Activated CD4-positive, alpha-beta T cell treated with anti-CD3 and anti-CD28 coated beads for 48 hours (primary cell): ENCODE results near the gene CADM2.
"Not testable (repeated sequence)": the region's sequence is repeated elsewhere in the genome, so short reads cannot be mapped to it uniquely, and the experiment has no call there.

Experiments
- DNase-seq: peaks from one replicate; pipeline ENCODE4 v3.0.0-alpha.2; 2020

The CADM2 gene

DNA sequence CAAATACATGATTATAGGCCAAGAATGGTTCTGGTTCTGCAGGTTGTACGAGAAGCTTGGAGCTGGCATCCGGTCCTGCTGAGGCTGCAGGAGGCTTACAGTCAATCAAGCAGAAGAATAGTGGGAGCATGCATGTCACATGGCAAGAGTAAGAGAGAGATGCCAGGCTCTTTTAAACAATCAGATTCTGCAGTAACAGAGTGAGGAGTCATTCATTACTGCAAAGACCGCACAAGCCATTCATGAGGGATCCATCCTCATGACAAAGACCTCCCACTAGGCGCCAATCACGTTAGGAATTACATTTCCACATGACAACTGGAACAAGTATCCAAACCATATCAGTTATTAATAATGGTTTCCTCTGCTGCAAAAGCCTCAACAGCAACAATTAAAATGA is 536.8 kb downstream of the CADM2 start:
- no peak for DNase-seq

DNA sequence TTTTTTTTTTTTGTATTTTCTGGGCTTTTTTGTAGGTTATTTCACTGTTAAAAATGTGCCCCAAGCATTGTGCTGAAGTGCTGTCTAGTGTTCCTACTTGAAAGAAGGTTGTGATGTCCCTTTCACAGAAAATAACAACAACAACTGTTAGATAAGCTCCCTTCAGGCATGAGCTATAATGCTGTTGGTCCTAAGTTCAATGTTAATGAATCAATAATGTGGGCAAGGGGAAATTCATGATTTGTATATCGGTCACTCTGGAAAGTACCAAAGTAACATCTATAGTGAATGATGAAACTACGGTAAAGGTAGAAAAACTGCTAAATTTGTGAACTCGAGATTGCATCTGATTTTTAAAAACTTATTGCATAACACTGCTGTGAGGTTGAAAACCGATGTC is 539.4 kb downstream of the CADM2 start:
- no peak for DNase-seq

DNA sequence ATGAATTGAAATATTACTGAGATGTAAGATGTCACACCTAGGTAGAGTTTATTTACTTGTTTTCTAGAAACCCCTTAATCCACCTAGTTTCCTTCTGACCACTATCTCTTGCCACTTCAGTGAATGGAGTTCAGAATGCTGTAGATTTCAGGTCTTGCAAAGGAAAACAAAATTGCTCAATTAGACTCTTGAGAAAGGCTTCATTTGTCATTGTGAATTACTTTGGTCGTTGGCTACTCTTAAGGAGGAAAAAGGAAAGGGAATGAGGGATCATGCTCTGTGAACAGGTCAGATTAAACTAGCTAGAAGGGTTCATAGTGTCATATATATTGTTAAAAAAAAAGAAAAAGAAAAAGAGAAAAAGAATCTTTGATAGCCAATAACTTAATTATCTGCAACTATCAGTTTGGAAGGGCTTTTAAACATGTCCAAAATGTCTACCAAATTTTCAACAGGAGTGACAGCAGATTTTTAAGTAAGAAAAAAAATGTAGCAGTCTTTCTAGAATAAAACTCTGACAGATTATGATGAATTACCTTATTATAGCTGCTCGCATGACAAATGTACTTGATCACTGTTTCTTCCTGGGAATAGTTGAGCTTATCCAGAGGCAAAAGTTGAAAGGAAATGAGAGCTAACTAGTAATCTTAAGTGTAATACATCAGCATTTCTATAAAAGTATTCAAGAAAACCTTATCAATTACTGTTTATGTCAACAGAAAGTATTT is 543.5 kb downstream of the CADM2 start:
- DNase-seq: no peak

DNA sequence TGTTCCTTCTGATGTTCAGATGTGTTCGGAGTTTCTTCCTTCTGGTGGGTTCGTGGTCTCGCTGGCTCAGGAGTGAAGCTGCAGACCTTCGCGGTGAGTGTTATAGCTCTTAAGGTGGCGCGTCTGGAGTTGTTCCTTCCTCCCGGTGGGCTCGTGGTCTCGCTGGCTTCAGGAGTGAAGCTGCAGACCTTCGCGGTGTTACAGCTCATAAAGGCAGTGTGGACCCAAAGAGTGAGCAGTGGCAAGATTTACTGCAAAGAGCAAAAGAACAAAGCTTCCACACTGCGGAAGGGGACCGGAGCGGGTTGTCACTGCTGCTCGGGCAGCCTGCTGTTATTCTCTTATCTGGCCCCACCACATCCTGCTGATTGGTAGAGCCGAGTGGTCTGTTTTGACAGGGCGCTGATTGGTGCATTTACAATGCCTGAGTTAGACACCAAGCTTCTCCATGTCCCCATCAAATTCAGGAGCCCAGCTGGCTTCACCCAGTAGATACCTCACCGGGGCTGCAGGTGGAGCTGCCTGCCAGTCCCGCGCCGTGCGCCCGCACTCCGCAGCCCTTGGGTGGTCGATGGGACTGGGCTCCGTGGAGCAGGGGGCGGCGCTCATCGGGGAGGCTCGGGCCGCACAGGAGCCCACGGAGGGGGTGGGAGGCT is 545.5 kb downstream of the CADM2 start:
- not testable (repeated sequence) for DNase-seq

DNA sequence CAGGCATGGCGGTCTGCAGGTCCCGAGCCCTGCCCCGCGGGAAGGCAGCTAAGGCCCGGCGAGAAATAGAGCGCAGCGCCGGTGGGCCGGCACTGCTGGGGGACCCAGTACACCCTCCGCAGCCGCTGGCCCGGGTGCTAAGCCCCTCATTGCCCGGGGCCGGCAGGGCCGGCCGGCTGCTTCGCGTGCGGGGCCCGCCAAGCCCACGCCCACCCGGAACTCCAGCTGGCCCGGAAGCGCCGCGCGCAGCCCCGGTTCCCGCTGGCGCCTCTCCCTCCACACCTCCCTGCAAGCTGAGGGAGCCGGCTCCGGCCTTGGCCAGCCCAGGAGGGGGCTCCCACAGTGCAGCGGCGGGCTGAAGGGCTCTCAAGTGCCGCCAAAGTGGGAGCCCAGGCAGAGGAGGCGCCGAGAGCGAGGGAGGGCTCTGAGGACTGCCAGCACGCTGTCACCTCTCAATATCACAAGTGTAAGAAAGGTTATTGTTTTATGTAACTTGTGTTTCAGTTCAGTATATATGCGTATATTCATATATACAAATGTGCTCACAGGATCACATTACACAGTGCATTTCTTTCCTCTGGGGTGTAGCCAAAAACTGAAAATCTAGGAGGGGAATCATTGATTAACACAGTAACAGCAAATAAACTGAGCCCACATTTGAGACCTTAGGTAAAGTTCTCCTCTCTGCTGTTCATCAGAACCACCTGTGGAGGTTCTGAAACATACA is 546.2 kb downstream of the CADM2 start:
- not testable (repeated sequence) for DNase-seq

DNA sequence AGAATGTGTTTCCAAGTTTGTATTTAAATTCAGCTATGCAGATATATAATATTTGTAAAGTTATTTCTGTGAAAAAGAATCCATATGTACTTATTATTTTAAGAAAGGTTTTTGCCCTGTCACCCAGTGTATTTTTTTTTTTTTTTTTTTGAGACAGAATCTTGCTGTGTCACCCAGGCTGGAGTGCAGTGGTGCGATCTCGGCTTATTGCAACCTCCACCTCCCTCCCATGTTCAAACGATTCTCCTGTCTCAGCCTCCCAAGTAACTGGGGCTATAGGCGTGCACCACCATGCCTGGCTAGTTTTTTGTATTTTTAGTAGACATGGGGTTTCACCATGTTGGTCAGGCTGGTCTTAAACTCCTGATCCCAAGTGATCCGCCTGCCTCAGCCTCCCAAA is 548.3 kb downstream of the CADM2 start:
- DNase-seq: not testable (repeated sequence)

DNA sequence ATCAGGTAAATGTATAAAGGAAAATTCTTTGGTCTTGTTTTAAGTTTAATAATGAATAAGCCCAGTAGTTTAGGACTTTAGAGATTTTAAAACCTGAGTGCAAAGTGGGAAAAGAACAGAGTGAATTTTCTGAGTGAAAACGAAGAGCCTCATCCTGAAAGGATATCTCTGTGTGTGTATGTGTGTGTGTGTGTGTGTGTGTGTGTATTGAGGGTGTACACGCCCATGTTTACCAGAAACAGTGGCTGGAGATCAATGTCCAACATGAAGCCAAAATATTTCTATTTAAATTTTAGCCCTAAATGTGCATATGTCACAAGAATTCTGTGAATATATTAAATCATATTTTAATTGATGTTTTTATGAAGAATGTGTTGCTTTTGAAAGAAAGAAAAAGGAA is 549.9 kb downstream of the CADM2 start:
- no peak for DNase-seq

DNA sequence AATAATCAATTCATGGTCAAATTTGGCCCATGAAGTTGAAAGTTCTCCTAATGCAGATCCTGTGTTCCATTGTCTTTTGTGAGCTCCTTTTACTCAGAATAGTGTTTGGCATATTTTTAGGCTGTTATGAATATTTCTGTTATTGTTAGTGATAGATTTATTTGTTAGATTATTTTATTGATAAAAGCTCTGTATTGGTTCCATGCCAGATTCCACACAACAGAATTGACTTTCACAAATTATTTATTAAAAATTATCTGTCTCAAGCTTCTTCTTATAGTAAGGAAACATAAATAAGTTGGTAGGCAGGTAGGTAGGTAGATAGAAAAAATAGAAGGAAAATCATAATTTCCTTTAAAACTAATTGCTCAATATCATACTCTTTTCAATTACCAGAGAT is 557.4 kb downstream of the CADM2 start:
- no peak for DNase-seq

DNA sequence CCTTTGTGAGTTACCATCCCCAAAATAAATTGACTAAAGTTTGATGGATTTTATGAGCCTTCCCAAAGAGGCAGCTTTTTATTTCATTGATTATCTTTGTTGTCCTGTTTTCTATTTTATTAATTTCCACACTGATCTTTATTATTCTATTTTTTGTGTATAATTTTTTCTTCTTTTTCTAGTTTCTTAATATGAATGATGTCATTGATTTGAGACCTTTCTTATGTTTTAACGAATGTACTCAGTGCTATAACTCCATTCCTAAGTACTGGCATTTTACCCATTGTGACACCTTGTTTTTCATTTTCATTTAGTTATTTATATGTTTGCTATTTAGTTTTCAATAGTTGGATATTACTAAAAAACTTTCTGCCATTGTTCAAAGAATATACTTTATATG is 565.3 kb downstream of the CADM2 start:
- no peak for DNase-seq

DNA sequence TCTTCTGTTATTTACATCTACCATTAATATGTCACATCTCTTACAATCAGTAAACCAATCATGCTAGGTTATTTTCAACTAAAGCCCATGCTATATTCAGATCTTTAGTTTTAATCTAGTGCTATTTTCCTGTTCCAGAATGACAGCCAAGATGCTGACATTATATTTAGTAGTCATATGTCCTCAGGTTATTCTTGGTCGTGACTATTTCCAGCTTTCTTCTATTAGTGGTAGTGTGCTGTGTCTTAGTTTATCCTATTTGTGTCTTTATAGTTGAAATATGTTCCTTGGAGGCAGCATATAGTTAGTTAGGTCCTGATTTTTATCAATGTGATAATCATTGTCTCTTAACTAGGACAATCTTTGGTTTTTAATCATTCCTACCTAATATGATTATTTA is 566.5 kb downstream of the CADM2 start:
- no peak for DNase-seq

DNA sequence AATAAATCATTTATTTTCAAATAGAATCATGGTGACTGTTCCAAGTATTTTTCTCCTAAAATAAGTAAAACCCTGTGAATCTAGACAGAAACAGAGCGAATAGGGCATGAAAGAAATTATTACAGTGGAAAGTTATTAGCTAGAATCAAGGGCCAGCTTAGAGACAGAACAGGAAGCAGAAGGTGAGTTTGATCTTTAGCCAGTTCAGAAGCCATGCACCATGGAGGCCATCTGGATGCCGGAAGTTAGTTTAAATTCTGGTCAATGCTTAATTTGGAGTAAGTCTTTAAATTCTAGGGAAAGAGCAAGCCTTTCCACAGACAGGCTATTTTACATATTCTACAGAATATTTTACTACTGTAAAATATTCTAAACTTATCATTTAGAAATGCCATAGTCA is 574.8 kb downstream of the CADM2 start:
- DNase-seq: no peak

DNA sequence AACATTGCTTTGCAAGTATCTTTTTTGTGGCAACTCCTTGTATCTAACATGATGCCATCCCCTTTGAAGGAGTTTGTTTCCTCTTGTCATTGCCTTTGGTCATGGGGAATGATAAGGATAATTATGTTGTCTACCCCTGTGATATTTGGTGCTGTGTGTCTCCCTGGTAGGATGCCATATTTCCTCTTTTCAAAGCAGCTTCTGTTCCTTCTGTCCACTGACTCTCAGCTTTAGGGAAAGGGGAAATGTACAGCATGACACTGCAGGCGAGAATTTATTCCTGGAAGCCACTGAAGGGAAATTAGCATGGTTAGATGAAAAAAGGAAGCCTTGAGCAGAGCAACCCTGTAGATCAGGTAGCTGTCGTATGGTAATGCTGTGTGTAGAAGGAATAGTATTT is 576.7 kb downstream of the CADM2 start:
- no peak for DNase-seq

DNA sequence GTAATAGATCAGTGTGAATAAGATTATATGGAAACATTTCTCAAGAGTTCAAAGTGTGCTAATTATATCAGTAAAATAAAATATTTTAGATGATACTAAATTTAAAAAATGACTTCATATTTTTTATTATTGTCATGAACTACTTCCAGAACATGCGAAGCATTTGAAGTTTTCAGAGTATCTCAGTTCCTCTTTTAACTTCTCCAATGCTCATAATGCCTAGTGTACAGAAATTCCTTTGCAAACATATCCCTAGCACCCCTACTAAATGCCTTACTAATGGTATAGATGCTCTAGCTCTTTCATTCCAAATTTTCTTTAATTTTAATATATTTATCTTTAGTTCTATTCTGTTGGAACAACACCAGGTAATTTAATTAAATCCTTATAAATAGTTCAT is 580.4 kb downstream of the CADM2 start:
- DNase-seq: no peak

DNA sequence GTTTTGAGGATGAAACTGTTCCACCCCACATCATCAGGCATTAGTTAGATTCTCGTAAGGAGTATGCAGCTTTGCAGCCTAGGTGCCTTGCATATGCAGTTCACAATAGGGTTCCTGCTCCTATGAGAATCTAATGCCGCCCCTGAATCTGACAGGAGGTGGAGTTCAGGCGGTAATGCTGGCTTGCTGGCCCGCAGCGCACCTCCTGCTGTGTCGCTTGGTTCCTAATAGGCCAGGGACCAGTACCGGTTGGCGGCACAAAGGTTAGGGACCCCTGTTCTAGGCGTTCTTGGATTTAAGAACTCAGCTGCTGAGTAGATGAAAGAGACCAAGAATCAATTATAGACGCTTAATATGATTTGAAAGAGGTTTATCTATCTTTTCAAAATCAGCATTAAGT is 595.4 kb downstream of the CADM2 start:
- DNase-seq: no peak

DNA sequence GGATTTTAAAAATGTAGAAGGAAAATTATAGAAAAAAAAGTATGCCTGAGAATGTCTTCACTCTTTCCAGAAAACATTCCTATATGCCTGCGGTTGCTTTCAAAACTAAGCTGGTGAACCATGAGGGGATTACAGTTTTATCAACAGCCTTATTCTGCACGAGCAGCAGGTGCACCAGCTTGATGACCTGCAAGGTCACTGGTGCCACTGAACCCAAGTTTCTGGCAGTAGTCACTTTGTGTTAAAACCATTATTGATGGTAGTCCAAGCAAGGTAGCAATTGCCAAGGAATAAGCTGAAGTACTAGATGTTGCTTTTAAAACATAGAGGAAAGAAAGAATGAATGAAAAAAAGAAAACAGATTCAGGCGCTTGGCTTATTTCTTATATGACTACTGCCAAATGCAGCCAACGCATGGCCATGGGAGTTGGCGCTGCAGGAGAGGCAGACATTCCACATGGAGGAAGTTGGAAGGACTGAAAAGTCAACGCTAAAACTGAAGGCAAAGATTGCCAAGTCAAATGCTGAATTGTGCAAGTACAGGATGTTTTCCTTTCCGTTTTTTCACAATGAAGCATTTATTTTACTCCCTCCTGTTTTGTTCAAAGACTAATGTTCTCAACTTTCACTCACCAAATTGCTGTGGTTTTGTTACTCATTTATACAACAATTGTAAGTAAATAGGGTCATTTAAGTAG is 601.4 kb downstream of the CADM2 start:
- DNase-seq: no peak

DNA sequence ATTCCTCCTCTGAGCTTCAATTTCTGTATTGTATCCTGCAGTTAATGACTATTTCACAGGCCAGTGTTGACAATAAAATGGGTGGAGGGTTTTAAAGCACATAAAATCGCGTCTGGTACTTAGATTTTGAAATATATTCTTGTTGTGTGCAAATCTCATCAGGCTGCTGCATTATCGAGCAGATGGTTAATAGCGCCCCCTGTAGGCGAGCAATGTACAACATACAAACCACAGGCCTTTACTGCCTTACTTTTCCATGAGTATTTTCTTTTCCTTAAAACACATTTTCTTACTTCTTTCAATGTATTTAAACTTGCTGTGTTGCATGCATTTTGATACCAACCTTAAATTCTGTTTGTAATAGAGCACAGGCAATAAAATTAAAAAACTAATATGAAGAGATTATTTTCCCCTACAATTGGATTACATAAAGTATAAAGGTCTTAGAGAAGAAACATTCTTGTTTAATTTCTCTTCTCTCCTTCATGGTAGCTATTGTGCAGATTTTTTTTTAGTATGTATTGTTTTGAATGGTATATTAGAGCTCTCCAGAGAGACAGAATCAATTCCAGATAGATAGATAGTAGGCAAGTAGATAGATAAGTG is 608.4 kb downstream of the CADM2 start:
- peak; percentile 52 for DNase-seq

DNA sequence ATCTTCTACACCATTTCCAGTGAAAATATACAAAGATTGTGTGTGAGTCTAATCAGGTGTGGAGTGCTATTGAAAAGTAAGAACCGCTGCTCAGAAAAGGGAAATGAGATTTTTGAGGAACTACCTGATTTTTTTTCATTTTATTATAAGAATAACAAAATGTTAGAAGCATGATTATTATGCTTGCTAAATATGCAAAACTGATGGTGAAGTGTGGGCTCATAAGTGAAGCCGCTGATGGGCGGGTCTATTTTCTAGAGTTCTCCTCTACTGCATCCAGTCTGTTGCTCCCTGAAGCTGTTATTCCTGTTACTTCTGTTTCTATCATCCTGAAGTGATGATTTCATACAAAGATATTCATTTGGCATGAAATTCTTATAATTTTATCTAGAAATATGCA is 612.0 kb downstream of the CADM2 start:
- DNase-seq: no peak

DNA sequence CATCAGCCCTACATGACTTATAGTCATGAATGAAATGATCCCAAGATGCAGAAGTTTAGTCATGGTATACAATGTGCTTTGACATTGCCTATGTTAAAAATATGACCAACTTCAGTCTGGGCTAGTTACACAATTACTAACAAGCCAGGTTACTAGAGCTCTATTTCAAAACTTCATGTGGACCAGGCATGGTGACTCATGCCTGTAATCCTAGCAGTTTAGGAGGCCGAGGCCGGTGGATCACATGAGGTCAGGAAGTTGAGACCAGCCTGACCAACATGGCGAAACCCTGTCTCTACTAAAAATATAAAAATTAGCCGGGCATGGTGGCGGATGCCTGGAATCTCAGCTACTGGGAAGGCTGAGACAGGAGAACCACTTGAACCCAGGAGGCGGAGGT is 613.0 kb downstream of the CADM2 start:
- no peak for DNase-seq

DNA sequence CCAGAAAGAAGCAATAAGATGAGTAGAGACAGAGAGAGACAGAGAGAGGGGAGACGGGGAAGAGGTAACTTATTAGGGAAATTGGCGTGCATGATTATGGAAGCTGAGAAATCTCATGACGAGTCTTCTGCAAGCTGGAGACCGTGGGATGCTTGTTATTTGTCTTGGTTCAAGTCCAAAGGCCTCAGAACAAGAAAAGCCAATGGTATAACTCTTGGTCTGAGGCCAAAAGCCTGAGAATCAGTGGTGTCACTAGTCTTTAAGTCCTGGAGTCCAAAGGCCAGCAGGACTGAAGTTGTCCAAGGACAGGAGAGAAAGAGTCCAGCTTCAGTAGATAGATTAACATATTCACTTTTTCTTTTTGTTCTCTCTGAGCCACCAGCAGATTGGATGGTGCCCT is 613.6 kb downstream of the CADM2 start:
- DNase-seq: no peak

DNA sequence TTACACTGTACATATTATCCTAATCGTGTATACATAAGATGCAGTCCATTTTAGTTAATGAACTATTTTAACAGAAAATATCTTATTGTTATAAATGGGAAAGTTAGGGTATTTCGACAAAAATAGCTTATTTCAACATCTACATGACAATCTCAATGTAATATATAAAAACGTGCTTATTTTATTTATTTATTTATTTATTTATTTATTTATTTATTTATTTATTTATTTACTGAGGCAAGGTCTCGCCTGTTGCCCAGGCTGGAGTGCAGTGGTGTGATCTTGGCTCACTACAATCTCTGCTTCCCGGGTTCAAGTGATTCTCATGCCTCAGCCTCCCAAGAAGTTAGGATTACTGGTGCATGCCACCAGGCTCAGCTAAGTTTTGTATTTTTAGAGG is 614.2 kb downstream of the CADM2 start:
- DNase-seq: no peak

DNA sequence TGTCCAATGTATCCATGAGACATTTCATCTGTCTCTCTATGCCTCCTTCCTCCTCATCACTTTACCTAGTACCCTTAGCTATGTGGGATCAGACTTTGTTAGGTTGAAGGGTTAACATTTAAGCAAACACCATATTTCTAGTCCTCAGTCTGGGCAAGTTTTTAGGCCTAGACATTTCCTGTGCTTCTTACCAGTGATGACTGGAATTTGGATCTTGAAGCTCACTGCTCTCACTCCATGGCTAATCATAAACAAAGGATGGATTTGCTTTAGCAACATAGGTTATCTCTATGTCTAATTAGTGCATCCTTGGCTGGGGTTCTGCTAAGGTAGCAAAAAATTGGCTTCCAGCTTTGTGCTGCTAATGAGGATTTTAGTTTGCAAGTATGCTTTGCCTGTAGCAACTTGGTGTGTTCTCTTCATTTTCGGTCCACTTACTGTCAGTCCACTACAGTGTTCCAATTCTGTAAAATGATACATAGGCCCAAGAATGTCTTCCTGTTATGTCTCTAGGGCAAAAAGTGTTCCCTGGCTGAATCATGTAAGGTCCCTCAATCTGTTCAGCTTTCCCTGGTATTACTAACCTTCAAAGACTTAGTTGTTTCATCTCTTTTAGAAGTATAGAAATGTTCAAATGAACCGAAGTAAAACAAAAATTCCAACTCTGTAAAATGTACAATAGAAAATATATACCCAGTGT is 615.4 kb downstream of the CADM2 start:
- DNase-seq: no peak

DNA sequence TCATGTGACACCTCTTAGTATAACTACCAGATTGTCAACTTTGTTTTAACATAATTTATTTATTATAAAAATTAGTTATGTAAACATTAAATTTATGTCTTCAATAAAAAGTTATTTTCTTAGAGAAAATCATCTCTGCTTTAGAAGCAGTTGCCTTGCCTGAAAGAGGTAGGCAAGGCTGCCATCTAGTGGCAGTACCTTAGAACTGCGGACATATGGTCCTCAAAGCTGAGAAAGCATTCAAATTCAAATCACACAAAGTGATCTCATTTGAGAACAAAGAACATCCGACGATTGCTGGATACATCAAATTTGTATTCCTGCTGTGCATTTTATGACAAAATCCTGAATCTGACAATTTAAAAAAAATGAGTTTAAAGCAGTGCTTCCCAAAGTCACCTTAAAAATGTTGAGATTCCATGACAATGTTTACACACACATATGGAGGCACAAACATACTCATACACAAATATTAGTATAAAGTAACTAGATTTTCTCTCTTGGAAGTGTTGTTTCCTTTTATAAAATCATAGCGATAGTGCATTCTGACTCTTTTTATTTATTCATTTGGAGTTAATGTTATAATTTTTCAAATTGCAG is 617.4 kb downstream of the CADM2 start:
- peak; percentile 58 for DNase-seq
